NCI-H446 (cell line): Measurements from ENCODE around the gene EPS8L1.

ENCODE experiments used
- DNase-seq, 2 experiments: peaks; one replicate each; lab custom pipeline; 2025; lab: John Stamatoyannopoulos, UW

Gene EPS8L1

DNA sequence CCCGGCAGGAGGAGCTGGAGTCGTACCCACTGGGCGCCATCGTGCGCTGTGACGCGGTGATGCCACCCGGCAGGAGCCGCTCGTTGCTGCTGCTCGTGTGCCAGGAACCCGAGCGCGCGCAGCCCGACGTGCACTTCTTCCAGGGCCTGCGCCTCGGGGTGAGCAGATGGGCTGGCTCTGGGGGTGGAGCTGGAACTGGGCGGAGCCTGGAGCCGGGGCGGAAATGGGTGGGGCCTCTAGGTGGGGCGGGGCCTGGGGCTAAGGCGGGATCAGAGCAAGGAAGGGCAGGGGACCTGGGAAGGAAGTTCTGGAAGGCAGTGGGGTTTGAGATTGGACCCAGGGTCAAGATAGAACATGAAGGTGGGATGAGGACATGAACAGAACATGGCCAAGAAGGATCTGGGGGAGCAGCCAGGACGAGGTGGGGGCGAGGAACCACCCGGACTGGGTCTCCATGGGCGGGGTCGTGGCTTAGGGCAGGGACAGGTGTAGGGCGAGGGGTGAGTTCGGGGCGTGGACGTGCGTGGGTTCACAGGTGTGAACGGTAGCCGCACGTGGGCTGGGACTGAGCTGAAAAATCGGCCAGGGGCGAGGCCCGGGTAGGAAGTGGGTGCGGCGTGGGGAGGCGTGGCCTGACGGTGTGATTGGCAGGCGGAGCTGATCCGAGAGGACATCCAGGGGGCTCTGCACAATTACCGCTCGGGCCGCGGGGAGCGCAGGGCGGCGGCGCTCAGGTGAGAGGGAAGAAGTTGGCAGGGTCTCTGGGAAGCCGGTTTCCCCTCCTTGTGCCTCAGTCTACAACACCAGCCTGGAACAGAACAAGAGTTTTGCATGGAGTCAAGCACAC is 4.7 kb downstream of the EPS8L1 start:
- peak; percentile 77 to 93 for DNase-seq

DNA sequence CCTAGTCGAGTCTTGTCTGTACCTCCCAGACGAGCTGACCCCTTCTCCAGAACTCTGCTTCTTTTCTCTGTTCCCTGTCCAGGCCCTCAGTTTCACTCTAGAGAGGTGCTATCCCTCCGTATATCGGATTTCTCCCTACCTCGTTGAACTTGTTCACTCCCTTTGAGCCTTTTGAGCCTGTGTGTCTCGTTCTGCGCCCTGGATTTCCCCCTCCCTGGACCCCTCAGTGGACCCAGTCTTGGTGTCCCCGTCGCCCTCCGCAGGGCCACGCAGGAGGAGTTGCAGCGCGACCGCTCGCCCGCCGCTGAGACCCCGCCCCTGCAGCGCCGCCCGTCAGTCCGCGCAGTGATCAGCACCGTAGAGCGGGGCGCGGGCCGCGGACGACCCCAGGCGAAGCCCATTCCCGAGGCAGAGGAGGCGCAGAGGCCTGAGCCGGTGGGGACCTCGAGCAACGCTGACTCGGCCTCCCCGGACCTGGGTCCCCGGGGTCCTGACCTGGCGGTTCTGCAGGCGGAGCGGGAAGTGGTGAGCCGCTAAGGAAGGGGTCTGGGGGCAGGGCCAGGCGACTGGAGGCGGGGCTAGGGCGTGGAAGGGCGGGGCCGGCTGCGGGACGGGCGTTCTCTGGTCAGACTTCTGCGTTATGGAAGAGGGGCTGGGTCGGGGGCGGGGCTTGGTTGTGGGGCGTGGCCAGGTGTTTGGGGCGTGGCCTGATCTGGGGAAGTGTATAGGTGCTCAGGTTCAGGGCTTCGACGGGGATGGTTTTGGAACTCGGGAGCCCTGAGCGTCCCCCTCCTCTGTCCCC is 5.5 kb downstream of the EPS8L1 start:
- peak; percentile 69 to 82 for DNase-seq

DNA sequence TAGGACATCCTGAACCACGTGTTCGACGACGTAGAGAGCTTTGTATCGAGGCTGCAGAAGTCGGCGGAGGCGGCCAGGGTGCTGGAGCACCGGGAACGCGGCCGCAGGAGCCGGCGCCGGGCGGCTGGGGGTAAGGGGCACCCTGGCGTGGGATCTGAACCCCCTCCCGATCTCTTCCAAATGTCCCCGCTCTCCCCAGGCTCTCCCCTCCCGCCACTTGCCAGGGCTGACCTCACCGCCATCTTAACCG is 6.0 kb downstream of the EPS8L1 start:
- DNase-seq = no peak

DNA sequence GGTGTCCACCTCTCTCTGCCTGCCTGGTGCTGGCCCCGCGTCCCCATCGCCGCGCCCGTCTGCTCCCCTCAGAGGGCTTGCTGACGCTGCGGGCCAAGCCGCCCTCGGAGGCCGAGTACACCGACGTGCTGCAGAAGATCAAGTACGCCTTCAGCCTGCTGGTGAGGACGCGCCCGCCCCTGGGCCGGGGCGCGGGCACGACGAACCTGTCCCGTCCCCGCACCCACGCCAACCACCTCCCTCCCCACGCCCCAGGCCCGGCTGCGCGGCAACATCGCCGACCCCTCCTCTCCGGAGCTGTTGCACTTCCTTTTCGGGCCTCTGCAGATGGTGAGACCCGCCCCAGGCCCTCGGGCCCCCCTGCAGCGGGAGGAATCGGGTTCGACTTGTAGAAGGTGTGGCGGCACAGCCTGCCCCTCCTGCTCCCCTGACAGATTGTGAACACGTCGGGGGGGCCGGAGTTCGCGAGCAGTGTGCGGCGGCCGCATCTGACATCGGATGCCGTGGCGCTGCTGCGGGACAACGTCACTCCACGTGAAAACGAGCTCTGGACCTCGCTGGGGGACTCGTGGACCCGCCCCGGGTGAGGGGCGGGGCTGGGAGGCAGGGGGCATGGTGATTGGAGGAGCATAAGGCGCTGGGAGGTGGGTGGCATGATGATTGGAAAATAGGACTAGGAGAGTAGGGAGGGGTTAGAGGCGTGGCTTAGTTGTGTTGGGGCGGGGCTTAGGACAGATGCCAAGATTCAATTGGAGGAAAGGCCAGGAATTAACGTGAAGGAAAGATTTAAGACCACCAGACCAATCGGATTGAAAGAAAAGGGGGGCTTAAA is 6.6 kb downstream of the EPS8L1 start:
- peak in 1 of 2 experiments; percentile 31 for DNase-seq

DNA sequence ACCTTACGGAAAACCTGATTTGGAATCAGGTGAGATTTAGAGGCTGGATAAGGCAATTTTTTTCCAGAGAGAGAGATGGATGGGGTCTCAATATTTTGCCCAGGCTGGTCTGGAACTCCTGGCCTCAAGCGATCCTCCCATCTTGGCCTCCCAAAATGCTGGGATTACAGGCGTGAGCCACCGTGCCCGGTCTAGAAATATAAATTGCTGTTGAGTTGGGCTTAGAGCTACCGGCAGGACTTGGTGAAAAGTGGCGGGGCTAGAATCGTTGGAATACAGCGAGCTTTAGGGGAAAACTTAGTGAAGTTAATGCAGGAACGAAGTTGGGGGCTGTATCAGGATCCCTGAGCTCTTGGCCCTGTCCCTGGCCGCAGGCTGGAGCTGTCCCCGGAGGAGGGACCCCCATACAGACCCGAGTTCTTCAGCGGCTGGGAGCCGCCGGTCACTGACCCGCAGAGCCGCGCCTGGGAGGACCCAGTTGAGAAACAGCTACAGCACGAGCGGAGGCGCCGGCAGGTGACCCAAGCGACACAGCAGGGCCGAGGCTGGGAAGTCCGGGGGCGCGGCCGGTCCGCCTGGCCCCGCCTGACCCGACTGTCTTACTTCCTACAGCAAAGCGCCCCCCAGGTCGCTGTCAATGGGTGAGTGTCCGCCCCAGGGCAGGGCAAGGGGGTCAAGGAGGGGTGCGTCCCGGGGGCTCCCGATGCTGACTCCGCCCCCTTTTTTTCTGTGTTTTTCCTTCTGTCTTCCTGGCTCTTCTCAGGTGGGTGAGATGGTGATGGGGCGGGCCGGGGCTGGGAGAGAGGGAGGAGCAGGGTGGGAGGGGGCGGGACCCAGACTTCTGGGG is 7.6 kb downstream of the EPS8L1 start:
- DNase-seq = no peak

DNA sequence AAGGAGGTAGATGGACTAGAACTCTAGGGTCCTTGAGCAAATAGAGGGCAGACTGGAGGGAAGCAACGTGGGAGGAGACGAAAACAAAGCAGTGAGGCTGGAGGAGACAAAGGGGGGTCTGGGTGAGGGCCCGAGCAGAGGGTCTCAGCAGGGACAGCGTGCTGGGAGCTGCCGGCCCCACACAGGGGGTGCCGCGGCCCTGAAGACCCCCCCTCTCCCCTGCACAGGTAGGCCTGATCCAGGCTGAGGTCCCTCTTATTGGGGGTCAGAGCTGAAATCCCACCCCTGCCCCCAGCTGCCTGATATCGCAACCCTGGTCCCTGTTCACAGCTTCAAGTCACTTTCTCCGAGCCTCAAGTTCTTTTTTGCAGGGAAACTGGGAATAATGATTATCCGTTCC is 8.7 kb downstream of the EPS8L1 start:
- DNase-seq = no peak

DNA sequence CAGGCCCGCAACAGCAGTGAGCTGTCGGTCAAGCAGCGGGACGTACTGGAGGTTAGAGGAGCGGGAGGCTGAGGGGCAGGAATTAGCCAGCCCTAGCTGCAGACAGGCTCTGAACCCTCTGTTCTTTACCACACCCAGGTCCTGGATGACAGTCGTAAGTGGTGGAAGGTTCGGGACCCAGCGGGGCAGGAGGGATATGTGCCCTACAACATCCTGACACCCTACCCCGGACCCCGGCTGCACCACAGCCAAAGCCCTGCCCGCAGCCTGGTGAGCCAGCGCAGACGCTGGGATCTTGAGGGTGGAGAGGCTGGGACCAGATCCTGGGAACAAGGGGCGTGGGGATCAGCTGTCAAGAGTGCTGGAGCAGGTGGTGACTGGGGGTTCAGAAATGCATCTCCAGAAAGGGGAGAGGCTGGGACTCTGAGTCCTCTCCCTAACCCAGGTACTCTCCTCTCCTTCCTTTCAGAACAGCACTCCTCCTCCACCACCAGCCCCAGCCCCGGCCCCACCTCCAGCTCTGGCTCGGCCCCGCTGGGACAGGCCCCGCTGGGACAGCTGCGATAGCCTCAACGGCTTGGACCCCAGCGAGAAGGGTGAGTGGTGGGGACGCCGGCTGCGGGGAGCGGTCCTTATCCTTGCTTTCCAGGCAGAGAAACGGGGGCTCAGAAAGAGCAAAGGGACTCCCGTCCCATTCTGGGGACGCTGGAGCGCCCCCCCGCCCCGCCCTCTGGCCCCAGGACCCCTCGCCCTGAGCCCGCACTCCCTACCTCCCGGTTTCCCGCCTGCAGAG is 10.4 kb downstream of the EPS8L1 start:
- no peak for DNase-seq

DNA sequence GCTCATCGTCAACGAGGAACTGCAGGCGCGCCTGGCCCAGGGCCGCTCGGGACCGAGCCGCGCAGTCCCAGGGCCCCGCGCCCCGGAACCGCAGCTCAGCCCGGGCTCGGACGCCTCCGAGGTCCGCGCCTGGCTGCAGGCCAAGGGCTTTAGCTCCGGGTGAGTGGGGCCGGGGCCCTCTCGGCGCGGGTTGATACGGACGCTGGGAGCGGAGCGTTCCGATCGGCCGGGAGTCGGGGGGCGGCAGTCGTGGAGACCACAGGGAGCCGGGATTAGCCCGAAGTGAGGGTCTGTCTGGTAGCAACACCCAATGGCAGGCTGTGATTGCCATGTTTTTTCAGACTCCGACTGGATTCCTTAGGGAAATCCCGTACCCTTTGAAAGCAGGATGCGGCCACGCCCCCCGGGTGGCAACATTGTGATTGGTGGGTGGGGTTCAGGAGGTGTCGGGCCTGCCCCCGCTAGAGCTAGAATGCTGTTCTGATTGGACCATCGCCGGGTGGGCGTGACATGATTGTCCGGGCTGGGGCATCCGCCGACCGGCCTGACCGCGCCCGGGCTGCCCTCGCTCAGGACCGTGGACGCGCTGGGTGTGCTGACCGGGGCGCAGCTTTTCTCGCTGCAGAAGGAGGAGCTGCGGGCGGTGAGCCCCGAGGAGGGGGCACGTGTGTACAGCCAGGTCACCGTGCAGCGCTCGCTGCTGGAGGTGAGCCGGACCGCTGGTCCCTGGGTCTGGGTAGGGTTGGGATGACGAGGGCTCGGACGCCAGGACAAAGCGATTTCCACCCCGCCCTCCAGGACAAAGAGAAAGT is 11.3 kb downstream of the EPS8L1 start:
- DNase-seq = no peak

DNA sequence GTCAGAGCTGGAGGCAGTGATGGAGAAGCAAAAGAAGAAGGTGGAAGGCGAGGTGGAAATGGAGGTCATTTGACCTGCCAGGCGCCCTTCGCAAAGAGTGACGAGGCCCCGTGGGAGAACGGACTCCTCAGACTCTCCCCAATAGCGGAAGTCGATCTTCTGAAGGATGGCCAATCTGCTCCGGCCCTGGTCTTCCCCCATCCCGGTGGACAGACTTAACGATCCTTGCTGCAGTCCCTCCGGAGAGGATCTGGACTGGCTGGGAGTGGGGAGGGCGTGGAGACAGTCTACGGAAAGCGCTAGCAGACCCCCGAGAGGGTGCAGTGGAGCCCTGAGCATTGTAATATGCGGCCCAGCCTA is 11.9 kb downstream of the EPS8L1 start:
- no peak for DNase-seq

DNA sequence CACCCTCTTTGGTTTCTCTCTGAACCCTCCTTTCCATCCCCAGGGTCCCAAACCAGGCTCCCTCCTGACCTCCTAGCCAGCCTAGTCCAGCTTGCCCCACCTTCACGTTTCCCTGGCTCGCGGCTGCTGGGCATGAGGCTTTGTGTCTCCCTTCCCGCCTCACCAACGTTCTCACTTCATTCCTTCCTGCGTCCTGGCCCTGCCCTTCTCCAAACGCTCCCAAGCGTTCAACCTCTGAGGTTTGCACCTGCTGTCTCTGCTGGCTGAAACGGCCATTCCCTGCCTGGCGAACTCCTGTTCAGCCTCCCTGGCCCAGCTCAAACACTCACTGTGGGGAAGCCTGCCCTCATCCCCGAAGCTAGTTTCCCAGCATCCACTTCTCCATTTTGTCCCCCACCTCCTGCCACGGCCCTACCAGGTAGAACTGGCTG is 12.4 kb downstream of the EPS8L1 start:
- no peak for DNase-seq

DNA sequence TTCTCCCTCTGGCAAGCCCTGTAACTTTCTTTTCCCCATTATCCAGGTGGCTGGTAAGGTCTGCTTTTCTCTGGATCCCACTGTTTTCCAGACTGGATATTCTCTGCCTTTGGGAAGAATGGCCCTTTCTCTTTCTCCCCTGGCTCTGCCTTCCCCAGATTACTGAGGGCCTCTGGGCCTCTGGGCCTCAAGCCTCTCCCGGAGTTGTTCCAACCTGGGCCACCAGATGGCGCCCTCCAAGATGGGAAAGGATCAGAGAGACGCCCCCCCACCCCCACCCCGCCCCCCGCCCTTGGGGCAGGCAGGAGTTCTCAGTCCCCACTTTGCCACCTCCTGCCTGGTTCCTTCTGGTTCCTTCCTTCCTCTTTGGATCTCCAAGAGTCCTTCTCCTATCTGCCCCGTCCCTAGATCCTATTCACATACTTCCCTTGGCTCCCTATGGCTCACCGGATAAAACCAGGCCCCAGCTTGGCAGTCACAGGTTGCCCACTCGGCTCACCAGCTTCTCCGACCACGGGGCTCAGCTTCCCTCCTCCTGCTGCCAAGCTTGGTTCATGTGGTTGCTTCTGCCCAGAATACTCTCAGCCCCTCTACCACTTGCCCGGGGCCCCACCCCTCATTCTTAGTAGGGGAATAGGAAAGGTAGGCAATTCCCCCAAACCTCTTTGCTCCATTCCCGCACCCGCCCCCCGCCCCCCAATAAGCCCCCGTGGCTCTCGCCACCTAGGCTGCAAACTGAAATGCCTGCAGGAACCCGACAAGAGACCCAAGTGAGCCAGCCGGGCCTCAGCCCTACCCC is 13.1 kb downstream of the EPS8L1 start:
- peak; percentile 39 to 68 for DNase-seq

DNA sequence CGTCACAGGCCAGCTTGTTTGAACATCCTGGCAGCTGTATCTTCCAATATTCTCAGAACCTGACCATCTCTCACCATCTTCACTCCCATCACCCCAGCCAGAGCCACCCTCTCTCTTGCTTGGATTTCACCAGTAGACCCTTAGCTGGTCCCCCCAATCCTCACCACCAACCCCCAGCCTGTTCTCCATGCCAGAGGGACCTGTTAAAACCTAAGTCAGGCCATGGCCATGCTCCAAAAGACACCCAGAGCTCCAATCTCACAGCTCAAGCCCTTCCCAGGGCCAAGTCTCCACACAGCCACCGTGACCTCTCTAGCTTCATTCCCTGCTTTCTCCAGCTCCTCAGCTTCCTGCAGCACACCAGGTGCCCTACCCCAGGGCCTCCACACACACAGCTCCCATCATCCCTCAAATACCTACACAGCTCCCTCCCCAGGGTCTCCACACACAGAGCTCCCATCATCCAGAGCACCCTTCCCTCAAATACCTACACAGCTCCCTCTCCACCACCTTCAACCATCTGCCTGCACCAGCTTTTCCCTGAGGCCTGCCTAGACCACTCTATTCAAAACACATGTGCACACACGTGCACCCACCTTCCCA is 13.8 kb downstream of the EPS8L1 start:
- DNase-seq = no peak

DNA sequence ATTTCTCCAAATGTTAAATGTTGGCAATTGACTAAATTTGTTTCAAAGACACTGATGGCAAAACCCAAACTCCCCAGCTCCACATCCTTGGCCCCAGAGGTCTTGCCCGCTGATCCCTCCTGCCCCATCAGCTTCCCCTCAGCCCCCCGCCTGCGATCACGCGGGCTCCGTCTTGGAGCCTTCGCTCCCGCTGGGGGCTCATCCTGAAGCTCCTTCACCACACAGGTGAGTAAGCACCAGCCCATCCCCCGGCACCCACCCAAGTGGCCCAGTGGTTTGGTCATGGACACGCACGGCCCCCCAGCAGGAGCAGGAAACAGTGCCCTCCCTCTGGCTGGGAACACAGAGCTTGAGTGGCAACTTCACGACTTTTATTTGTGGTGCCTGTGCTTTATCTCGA is 14.9 kb downstream of the EPS8L1 start:
- DNase-seq = no peak

DNA sequence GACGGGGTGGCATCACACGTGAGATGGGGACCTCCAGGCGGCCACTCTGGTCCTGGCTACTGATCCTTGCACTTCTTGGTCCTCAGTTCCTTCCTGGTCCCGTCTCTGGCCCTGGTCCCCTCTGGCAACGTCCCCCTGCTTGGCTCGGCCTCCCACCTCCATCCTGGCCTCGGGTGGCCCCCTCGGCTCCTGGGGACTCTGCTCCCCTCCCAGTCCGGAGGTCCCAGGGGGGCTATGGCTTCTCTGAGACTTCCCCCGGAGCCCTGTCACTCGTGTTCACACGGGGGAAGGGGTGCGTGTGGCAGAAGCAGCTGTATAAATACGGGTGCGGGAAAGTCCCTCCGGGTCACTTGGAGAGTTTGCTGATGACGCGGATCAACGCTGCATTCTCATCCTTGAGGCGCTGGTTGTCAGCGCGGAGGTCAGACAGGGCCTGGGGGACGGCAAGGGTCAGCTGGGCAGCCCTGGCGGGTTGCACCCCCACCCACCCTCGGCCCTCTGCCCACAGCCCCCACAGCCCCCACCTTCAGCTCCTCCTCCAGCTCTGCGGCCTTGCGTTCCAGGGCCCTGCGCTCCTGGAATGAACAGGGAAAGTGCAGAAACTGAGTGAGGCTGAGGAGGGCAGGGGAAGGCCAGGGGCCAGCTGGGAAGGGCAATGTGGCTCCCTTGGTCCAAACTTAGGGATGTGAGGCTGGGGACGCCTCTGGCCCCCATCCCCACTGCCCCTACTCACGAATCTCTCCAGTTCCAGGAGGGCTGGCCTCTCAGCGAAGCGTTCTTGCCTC is 15.6 kb downstream of the EPS8L1 start:
- no peak for DNase-seq

DNA sequence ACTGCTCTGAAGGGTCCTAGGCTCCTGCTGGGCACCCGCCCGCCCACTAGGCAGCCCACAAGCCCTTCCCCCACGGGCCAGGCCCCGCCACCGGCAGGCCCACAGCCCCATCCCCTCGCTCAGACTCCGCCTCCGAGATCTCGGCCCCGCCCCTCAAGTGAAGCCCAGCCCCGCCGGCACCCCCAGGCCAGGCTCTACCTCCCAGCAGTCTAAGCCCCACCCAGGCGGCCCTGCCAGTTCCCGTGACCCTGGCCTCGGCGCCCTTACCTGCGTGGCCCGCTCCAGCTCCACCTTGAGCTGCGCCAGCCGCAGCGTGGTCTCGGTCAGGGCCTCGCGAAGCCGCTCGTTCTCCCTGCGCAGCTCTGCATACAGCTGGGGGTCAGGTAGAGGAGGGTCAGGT is 16.3 kb downstream of the EPS8L1 start:
- no peak for DNase-seq

DNA sequence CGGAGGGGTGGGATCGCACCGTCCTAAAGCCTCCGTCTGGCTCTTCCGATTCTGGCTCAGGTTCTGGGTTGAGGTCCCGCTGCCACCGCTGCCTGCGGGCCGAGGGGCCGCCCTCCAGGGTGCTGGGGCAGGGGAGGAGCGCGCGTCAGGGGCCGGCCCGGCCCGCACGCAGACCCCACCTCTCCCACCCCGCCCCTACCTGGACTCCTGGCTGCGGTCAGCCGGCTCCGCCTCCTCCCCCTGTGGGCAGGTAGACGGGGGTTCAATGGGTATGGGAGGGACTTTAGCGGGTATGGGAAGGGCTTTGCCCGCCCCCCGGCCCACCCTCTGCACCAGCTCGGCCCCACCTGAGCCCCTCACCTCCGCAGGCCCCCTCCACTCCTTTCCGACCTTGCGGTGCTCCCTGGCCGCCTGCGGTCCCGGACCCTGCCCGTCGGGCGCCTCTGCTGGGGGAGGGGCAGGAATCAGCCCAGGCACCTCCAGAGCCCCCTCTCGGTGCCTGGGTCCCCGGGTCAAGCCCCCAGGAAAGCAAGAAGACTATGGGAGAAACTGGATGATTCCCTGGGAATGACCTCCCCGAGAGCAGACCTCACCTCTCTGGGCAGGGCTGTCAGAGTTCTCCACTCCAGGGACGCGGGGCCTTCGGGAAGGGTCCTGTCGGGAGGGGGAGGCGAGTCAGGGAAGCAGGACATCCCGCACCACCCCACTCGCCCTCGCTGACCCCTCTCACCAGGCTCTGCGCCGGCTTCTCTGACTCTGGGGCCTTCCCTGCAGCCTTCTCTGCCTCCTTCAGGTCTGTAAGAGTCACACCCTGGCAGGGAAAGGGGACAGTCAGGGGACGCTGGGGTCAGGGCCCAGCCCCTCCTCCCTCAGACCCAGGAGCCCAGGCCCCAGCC is 17.0 kb downstream of the EPS8L1 start:
- DNase-seq = no peak
